ENCODE measurements around the gene TGFBRAP1. TPM values are rescaled to one million over a fixed set of nuclear protein-coding genes. Genes with fewer than 3 reads are reported as not detected.

Gene TGFBRAP1
- total RNA-seq, 4 donors from 2014 or later, result 20.9 to 30.8 (median 23.2) TPM

DNA sequence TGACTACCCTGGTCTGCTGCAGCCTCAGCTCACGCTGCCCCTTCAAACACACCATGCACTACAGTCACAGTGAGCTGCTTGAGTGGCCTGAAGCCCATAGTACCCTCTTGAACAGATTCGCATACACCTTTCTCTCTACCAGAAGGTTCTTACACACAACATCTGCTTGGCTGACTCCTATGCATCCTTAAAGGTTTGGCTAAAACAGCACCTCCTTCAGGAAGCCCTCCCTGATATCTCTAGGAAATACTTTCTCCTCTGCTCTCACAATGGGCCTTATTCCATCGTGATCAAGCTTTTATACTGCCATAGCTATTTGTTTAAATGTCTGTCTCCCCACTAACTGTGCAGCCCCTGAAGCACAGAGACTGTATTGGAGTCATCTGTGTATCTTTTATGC lies 31.5 kb downstream of the TGFBRAP1 start:
- H3K4me3 ChIP-seq, result no peak overlapping the region
- H3K36me3 ChIP-seq, result peaks cover 0 to 51% (median 15%) of the 10 kb centered on the region in 3 donors
- 96 to 97% methylated on average over 3 of the region's 3 CpGs for WGBS, 2 donors
- DNase-seq (ENCODE audit: low spot score in 2 of 2), result no peak
- TF ChIP-seq POLR2A (IDR thresholded peaks at IDR 0.05) (no peak), EP300 (IDR thresholded peaks at IDR 0.05) (no peak)
- TF ChIP-seq, protein P1, sequence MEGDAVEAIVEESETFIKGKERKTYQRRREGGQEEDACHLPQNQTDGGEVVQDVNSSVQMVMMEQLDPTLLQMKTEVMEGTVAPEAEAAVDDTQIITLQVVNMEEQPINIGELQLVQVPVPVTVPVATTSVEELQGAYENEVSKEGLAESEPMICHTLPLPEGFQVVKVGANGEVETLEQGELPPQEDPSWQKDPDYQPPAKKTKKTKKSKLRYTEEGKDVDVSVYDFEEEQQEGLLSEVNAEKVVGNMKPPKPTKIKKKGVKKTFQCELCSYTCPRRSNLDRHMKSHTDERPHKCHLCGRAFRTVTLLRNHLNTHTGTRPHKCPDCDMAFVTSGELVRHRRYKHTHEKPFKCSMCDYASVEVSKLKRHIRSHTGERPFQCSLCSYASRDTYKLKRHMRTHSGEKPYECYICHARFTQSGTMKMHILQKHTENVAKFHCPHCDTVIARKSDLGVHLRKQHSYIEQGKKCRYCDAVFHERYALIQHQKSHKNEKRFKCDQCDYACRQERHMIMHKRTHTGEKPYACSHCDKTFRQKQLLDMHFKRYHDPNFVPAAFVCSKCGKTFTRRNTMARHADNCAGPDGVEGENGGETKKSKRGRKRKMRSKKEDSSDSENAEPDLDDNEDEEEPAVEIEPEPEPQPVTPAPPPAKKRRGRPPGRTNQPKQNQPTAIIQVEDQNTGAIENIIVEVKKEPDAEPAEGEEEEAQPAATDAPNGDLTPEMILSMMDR (IDR thresholded peaks at IDR 0.05), result no peak
- H3K27ac ChIP-seq, result no peak overlapping the region
- H3K4me1 ChIP-seq, result peaks cover 0 to 12% (median 2%) of the 10 kb centered on the region in 4 donors
- H3K9me3 ChIP-seq, result no peaks in the 10 kb centered on the region
- H3K27me3 ChIP-seq, result no peaks in the 10 kb centered on the region

DNA sequence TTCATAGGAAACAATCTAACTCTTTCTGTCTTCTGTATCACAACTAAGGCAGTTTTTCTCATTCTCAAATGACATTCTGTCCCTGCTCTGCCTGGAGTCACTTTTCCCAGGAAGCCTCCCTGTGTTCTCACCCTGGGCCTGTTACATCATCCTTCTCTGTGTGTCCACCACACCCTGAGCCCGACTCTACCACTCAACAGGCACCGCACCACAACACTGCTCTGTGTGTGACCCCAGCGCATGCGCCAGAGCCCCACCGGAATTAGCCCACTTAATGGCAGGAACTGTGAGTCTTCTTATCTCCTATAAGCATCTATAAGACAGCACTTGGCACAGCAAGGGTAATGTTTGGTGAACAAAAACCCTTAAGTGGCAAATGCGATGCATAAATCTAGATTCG lies 32.3 kb downstream of the TGFBRAP1 start:
- TF ChIP-seq, protein P1 (IDR thresholded peaks at IDR 0.05), result no peak
- TF ChIP-seq EP300 (IDR thresholded peaks at IDR 0.05) (no peak), POLR2A (IDR thresholded peaks at IDR 0.05) (no peak)
- Histone ChIP-seq H3K4me3 (no peak overlapping the region), H3K9me3 (no peaks in the 10 kb centered on the region), H3K27me3 (no peaks in the 10 kb centered on the region), H3K27ac (no peak overlapping the region), H3K4me1 (peaks cover 0 to 12% (median 2%) of the 10 kb centered on the region in 4 donors), H3K36me3 (peaks cover 0 to 51% (median 15%) of the 10 kb centered on the region in 3 donors)
- WGBS, 2 donors, result 88 to 94% methylated on average over 7 of the region's 7 CpGs
- DNase-seq (ENCODE audit: low spot score in 2 of 2), result no peak

DNA sequence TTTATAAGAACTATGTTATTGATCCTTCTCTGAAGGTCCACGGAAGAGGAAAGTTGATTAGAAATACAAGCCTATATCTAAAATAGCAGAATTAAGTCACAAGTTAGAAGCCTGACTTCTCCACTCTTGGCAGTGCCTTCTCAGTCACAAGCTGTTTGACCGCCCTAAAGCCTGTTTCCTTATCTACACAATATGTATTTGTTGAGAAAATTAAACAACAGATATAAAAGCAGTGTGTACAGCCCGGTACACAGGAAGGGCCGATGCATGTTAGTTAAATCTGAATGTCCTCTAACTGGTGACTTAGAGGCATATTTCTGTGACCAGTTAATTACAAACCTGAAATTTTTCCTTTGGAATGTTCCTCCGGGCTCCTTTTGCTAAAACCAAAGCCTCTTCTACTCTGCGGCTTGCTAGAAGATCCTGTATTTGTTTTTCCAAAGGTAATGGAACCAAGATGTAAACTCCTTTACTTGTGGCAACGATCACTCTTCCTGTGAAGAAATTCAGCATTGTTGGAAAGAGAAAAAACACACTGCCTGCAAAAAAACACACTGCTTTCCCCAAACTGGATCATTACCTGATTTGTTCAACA lies 33.4 kb downstream of the TGFBRAP1 start:
- H3K4me3 ChIP-seq, result no peak overlapping the region
- TF ChIP-seq POLR2A (IDR thresholded peaks at IDR 0.05) (no peak), EP300 (IDR thresholded peaks at IDR 0.05) (no peak)
- TF ChIP-seq, protein P1 (IDR thresholded peaks at IDR 0.05), result no peak
- DNase-seq (ENCODE audit: low spot score in 2 of 2), result no peak
- no peaks in the 10 kb centered on the region for H3K9me3 ChIP-seq
- H3K27ac ChIP-seq, result no peak overlapping the region
- 78 to 82% methylated on average over 7 of the region's 7 CpGs for WGBS, 2 donors
- H3K4me1 ChIP-seq, result peaks cover 0 to 12% (median 2%) of the 10 kb centered on the region in 4 donors
- peaks cover 0 to 59% (median 20%) of the 10 kb centered on the region in 3 donors for H3K36me3 ChIP-seq
- H3K27me3 ChIP-seq, result no peaks in the 10 kb centered on the region

DNA sequence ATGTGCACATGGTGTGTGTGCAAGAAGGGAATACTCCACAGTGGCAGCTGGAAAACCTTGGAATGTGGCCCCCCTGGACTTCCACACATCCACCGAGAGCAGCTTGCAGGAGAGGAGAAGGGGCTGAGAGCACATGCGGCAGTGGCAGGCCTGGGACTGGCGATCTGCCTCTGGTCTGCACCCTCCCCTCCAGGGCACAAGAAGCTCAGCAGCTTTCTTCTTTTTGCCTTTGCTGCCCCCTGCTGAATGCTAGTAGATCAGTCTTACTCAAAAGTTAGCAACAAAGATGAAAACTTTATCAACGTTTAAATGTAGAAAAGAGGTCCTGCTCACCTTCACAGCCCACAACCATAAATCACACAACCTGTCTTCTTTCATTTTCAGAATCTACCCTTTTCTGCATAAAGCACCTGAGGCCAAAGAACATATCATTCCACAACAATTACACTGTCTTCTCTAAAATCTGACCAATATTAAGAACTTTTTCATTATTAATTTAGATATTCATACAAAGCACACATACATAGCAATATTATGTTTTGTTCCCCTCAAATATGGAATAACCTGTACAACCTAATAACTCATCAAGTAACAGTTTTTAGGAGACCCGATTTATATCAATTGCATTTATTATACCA lies 34.6 kb downstream of the TGFBRAP1 start:
- TF ChIP-seq EP300 (IDR thresholded peaks at IDR 0.05) (no peak), POLR2A (IDR thresholded peaks at IDR 0.05) (no peak)
- TF ChIP-seq, protein P1 (IDR thresholded peaks at IDR 0.05), result peak in 3 of 5 experiments; percentile 39 to 58 (median 41)
- H3K36me3 ChIP-seq, result peaks cover 0 to 71% (median 23%) of the 10 kb centered on the region in 3 donors
- peaks cover 0 to 12% (median 2%) of the 10 kb centered on the region in 4 donors for H3K4me1 ChIP-seq
- peak overlapping the region in 2 of 4 donors; percentile 34 to 38 for H3K27ac ChIP-seq
- no peaks in the 10 kb centered on the region for H3K27me3 ChIP-seq
- 32 to 34% methylated on average over 5 of the region's 5 CpGs for WGBS, 2 donors
- DNase-seq (ENCODE audit: low spot score in 2 of 2), result no peak
- no peaks in the 10 kb centered on the region for H3K9me3 ChIP-seq
- H3K4me3 ChIP-seq, result no peak overlapping the region

DNA sequence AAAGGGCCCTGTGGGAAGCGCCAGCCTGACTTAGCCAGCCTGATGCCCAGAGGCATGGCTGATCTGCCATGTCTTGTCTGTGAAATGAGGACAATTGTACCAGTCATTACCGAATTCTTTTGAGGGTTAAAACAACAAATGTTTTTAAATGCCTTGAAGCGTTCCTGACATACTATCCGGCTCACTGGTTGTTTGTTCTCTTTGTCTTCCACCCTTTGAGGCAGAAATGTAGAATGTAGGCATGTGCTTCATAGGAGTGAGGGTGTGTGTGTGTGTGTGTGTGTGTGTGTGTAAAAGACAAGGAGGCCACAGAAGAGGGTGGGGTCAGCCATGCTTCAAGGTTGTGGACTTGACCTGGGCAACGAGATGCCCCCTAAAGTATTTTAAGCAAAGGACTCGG lies 35.5 kb downstream of the TGFBRAP1 start:
- H3K4me3 ChIP-seq, result no peak overlapping the region
- H3K27me3 ChIP-seq, result no peaks in the 10 kb centered on the region
- no peaks in the 10 kb centered on the region for H3K9me3 ChIP-seq
- peak overlapping the region in 2 of 4 donors; percentile 34 to 38 for H3K27ac ChIP-seq
- WGBS, 2 donors, result 51 to 59% methylated on average over 6 of the region's 6 CpGs
- peaks cover 0 to 79% (median 23%) of the 10 kb centered on the region in 3 donors for H3K36me3 ChIP-seq
- no peak for TF ChIP-seq POLR2A (IDR thresholded peaks at IDR 0.05)
- no peak for TF ChIP-seq EP300 (IDR thresholded peaks at IDR 0.05)
- TF ChIP-seq, protein P1 (IDR thresholded peaks at IDR 0.05), result no peak
- no peak for DNase-seq (ENCODE audit: low spot score in 2 of 2)
- H3K4me1 ChIP-seq, result peaks cover 0 to 12% (median 2%) of the 10 kb centered on the region in 4 donors

All from tibial nerve (tissue), 4 donors.